ENCODE measurements around the gene CRX.
"Not testable (repeated sequence)": the region's sequence is repeated elsewhere in the genome, so short reads cannot be mapped to it uniquely, and the experiment has no call there.

CRX gene

DNA sequence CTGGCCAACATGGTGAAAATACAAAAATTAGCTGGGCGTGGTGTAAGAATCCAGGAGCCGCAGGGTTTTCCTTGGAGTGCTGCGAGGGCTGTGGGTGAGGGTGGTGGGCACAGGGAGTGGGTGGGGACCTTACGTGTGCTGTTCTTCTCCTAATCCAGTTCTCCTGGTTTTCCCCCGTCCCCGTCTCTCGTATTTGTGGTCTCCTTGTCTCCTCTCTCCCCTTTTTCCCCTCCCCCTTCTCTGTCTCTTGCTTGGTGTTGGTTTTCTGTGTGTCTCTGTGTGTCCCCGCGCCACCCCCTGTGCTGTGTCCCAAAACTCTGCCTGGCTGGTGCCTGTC is 41.6 kb upstream of the CRX start:
- H3K4me3 ChIP-seq (ENCODE audit: low read length), result peak overlapping the region; percentile 84
- TF ChIP-seq, protein P1, sequence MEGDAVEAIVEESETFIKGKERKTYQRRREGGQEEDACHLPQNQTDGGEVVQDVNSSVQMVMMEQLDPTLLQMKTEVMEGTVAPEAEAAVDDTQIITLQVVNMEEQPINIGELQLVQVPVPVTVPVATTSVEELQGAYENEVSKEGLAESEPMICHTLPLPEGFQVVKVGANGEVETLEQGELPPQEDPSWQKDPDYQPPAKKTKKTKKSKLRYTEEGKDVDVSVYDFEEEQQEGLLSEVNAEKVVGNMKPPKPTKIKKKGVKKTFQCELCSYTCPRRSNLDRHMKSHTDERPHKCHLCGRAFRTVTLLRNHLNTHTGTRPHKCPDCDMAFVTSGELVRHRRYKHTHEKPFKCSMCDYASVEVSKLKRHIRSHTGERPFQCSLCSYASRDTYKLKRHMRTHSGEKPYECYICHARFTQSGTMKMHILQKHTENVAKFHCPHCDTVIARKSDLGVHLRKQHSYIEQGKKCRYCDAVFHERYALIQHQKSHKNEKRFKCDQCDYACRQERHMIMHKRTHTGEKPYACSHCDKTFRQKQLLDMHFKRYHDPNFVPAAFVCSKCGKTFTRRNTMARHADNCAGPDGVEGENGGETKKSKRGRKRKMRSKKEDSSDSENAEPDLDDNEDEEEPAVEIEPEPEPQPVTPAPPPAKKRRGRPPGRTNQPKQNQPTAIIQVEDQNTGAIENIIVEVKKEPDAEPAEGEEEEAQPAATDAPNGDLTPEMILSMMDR (IDR thresholded peaks at IDR 0.05; ENCODE audit: insufficient read depth, low read depth, low read length, missing control alignments), result no peak
- no peak for DNase-seq (ENCODE audit: low read depth)

DNA sequence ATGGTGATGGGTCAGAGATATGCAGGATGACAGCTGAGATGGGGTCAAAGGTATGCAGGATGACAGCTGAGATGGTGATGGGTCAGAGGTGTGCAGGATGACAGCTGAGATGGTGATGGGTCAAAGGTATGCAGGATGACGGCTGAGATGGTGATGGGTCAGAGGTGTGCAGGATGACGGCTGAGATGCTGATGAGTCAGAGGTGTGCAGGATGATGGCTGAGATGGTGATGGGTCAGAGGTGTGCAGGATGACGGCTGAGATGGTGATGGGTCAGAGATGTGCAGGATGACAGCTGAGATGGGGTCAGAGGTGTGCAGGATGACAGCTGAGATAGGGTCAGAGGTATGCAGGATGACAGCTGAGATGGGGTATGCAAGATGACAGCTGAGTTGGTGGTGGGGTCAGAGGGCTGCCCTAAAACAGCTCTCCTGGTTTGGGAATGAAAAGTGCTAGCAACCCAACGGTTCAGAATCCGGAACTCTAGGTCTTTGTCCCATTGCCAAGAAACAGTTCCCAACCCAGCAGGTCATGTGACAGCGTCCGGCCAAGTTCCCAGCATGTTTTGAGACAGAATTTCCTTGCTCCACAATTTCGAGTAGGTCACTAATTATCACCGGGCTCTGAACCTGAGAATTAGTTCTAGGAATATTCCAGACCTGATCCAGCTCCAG is 40.0 kb upstream of the CRX start:
- DNase-seq (ENCODE audit: low read depth), result no peak
- no peak overlapping the region for H3K4me3 ChIP-seq (ENCODE audit: low read length)
- TF ChIP-seq, protein P1 (IDR thresholded peaks at IDR 0.05; ENCODE audit: insufficient read depth, low read depth, low read length, missing control alignments), result no peak

DNA sequence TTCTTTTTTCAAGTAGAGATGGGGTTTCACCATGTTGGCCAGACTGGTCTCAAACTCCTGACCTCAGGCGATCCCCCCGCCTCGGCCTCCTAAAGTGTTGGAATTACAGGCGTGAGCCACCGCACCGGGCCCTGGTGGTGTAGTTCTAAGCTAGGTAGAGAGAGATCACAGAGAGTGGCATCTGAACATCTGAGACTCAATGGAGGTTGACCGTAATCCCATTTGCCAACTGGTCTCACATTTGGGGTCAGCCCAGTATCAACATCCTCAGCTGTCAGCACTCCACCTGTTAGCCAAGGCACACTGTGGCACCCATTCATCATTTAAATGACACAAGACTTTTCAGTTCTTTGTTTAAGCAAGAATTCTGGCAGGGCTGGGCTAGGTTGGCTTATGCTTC is 35.2 kb upstream of the CRX start:
- H3K4me3 ChIP-seq (ENCODE audit: low read length), result no peak overlapping the region
- TF ChIP-seq, protein P1 (IDR thresholded peaks at IDR 0.05; ENCODE audit: insufficient read depth, low read depth, low read length, missing control alignments), result no peak
- no peak for DNase-seq (ENCODE audit: low read depth)

DNA sequence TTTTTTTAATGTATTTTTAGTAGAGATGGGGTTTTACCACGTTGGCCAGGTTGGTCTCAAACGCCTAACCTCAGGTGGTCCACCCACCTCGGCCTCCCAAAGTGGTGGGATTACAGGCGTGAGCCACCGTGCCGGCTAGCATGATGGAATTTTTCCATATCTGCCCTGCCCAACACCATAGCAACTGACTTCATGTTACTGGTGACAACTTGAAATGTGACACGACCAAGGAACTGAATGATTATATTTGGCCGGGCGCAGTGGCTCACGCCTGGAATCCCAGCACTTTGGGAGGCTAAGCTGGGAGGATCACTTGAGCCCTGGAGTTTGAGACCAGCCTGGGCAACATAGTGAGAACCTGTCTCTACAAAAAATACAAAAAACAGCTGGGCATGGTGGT is 34.4 kb upstream of the CRX start:
- not testable (repeated sequence) for DNase-seq (ENCODE audit: low read depth); H3K4me3 ChIP-seq (ENCODE audit: low read length)

DNA sequence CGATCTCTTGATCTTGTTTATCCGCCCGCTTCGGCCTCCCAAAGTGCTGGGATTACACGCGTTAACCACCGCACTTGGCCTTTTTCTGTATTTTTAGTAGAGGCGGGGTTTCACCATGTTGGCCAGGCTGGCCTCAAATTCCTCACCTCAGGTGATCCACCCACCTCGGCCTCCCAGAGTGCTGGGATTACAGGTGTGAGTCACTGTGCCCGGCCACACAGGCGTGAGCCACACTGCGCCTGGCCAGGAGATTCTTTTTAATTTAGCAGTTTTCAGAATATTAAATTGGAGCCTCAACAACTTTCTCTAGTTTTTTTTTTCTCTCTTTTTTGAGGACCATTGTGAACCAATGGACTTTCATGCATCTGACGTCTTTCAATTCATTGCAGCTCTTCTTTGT is 31.9 kb upstream of the CRX start:
- peak; percentile 50 for DNase-seq (ENCODE audit: low read depth)

DNA sequence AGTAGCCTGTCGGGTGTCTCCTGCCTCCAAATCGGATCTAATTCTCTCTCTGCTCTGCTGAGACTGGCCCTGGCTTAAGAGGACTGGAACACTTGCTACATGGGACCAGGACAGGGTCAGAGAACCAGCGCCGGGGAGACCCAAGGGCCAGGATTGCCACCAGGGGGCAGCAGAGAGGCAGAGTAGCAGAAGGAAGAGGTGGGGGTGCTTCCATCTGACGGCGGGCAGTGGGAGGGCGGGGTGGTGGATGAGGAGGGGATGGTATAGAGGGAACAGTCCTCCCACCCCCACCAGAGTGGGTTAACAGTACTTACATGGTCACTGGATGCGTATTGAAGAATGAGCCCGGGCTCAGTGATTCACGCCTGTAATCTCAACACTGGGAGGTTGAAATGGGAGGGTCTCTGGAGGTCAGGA is 31.3 kb upstream of the CRX start:
- no peak overlapping the region for H3K4me3 ChIP-seq (ENCODE audit: low read length)

More for the DNA sequence above, 31.9 kb upstream of the CRX start:
- not testable (repeated sequence) for H3K4me3 ChIP-seq (ENCODE audit: low read length)

DNA sequence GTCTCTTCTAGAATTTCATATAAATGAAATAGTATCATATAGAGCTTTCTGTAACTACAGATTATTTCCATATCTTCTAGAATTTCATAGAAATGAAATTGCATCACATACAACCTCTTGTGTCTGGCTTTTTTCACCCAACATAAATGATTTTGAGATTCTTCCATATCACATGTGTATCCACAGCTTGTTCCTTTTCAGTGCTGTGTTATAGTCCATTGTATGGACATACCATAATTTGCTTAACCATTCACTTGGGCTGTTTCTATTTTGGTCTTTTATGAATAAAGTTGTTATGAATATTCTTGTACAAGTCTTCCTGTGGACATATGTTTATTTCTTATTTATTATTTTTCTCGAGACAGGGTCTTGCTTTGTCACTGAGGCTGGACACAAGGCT is 29.1 kb upstream of the CRX start:
- DNase-seq (ENCODE audit: low read depth), result no peak
- no peak overlapping the region for H3K4me3 ChIP-seq (ENCODE audit: low read length)
- TF ChIP-seq, protein P1 (IDR thresholded peaks at IDR 0.05; ENCODE audit: insufficient read depth, low read depth, low read length, missing control alignments), result no peak

More for the DNA sequence above, 31.3 kb upstream of the CRX start:
- peak; percentile 65 for DNase-seq (ENCODE audit: low read depth)
- TF ChIP-seq, protein P1 (IDR thresholded peaks at IDR 0.05; ENCODE audit: insufficient read depth, low read depth, low read length, missing control alignments), result peak; percentile 94

DNA sequence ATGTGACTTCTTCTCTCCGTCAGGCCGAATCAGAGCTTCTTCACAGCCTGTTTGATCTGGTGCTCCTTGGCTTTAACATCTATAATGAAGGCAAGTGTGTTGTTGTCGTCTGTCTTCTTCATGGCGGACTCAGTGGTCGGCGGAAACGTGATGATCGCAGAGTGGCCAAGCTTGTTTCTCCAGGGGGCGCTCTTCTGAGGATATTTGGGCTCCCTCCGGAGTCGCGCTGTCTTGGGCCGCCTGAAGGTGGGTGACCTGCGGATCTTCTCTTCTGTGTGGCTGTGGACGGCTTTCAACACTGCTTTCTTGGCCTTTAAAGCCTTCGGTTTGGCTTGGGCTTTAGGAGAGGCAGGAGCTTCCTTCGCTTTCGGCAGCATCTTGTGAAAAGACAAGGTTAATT is 27.2 kb upstream of the CRX start:
- H3K4me3 ChIP-seq (ENCODE audit: low read length), result no peak overlapping the region
- TF ChIP-seq, protein P1 (IDR thresholded peaks at IDR 0.05; ENCODE audit: insufficient read depth, low read depth, low read length, missing control alignments), result no peak
- no peak for DNase-seq (ENCODE audit: low read depth)

All from epithelial cell of esophagus (primary cell).